NCI-H1930 (cell line): Measurements from ENCODE around the gene FOSL2.
A peak's percentile ranks its signal among the peaks of the same experiment; 100 is the strongest.

ENCODE experiments used
- DNase-seq, 2 experiments: peaks; one replicate each; lab custom pipeline; 2025; lab: John Stamatoyannopoulos, UW

Gene FOSL2

GRCh38 chr2:28392297-28393113, at the start of gene FOSL2:
FOSL2 (plus strand) TSS chr2:28392858; CDS start chr2:28393721, 863 bp downstream.
- DNase-seq: peak; percentile 89 to 92

- DNase-seq: no peak
These were observed 49.3 kb upstream of the FOSL2 start for GRCh38 chr2:28343184-28343942.

GRCh38 chr2:28343971-28344715, 48.5 kb upstream of the FOSL2 start:
- no peak for DNase-seq

DNA sequence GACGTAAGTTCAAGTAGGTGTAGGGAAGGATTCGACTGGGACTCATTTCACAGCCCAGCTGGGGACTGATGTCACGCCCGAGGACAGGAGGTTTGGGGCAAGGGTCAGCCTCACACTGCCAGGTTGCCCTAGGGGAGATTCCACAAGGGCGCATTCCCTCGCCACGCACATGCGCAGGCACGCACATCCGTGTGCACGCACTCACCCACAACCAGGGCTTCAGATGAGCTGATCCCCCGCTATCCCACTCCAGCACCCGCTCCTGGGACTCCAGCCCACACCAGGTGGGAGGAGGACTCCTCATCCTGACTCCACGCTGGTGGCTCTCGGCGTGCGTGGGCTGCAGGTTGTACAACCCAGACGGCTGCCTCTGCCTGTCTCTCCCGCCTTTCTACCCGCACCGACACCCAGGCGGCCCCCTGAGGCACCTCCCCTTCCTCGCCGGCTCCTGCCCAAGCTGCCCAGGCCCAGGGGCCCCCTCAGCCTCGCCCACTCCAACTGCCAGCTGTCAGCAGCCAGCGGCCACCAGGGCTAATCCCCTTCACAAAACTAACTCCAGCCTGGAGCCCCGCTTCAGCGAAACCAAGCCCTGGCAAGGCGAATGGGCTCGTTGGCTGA, 47.8 kb upstream of the FOSL2 start:
- no peak for DNase-seq

- no peak for DNase-seq
These were observed 47.0 kb upstream of the FOSL2 start for GRCh38 chr2:28345619-28346018.

DNA sequence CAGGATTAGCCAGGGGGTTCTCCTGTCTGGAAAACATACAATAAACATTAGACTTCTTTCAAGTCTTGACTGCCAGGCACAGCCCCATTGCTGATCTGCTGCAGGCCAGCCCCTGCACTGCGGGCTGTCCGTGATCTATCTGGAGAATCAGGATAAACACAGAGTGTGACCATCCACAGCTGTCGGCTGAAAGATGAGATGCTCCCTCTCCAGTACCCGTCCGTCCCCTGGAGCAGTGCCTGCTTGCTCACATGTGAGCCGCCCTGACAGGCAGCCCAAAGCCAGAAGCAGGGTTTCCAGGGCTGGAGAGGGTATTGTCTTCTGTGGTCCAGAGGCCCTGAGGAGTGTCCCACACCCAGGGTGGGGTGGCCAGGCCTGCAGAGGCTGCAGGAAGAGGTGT, 46.1 kb upstream of the FOSL2 start:
- DNase-seq: no peak

GRCh38 chr2:28347193-28347592, 45.5 kb upstream of the FOSL2 start:
- no peak for DNase-seq

- DNase-seq: no peak
These were observed 45.1 kb upstream of the FOSL2 start for GRCh38 chr2:28347596-28347995.

GRCh38 chr2:28348149-28348567, 44.5 kb upstream of the FOSL2 start:
- DNase-seq: no peak

DNA sequence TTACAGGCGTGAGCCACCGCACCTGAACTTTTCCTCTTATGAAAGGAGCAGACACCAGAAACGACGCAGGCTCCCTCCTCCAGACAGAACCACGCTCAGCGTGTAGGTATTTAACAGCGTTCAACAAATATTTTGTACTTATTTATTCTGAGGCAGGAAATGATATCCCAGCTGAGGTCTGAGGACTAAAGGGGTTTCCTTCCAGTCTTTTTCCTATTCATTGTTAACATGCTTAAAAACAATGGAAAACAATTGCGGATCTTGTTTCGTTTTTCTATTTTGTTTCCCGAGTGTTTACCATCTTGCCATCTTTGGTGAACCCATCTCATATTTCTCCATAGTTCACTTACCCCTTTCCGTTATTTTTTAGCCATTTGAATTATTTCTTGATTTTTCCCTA, 43.7 kb upstream of the FOSL2 start:
- DNase-seq: no peak

- no peak for DNase-seq
These were observed 43.0 kb upstream of the FOSL2 start for GRCh38 chr2:28349546-28350165.

DNA sequence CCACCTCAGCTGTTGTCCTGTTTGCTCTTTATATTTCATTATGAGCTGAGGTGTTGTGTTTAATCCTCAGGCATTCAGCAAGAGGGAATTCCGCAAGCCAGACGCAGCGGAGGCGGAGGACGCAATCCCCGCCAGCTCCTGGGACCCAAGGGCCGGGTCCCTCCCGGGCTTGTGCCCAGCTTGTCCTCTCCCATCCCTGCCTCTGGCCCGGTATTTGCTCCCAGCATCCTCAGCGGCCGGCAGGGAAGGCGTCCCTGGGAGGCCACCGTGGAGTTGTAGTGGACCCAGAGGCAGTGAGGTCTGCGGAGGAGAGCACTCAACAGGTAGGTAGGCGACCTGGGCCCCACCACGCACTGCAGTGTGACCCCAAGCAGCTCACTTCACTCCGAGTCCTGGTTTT, 42.5 kb upstream of the FOSL2 start:
- no peak for DNase-seq

DNA sequence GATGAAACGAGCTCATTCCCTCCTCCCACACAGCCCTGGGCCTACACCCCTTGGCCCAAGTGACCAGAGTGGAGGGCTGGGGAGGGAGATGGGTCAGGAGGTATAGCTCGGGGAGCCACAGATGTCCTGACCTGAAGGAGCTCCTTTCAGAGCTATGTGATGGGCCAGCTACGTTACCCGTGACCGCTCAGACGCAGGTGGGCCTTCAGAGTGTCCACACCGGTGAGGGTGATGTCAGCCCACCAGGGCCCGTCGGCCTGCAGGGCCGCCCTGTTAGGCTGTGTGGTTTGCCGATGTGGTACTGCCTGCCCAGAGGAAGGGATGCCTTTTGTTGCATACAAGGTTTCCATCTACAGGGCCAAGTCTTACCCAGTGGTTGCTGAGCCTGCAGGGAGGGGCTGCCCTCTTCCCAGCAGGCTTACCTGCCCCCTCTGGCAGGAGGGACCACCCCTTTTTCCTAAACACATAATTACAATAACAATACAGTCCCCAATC, 41.8 kb upstream of the FOSL2 start:
- DNase-seq: no peak

DNA sequence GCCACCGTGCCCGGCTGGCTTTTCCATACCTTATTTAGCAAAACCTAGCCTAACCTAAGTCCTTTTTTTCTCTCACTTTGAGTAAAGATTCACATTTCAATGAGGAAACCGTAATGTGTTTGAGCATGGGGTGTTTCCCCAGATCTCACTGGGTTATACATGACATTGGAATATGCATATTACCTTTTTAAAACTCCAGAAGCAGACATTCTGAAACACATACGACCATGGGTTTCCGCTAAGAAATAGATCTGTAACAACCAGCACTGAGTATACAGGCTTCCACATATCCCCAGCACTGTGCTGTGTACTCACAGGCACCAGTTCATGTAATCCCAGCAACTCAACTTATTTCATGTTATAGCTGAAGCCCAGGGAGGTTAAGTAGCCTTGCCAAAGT, 41.0 kb upstream of the FOSL2 start:
- DNase-seq: no peak

DNA sequence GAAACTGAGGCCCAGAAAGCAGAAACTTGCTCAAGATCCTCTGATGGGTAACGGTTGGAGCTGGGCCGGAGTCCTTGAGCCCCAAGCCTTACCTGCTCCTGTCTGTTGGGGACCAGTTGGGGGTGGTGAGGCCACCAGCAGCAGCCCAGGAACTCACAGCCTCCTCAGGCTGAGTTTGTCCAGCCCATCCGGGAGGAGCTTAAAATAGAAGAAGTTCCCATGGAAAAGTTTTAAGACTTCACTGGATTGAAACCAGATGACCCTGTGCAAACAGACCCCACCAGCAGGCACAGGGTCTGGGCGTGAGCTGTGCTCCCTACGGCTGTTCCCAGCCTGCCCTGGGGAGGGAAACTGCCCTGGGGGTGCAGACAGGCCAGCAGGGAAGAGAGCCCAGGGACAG, 40.6 kb upstream of the FOSL2 start:
- DNase-seq: no peak

DNA sequence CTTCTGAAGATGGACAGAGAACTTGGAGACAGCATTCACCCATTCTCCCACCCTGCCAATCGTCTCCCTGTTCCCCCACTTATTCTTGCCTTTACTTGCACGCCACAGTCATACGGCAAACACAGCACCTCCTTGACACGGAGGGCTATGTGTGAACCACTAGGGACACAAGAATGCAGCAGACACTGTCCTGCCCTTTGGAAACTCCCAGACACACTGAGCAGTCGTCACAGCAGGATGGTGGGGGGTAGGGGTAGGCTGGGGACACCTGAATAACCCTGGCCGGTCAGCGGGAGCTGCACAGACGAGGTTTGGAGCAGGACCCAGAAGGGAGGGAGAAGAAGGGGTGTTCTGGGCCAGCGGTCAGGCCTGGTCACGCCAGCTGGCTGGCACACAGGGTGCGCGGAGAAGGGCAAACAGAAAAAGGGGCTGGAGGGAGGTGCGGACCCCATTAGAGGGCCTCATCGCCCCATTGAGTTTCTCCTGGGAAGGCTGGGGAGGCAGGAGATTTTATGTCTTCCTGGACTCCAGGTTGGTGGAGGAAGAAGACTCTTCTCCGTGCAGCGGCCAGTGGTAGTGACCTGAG, 40.0 kb upstream of the FOSL2 start:
- DNase-seq: no peak

- no peak for DNase-seq
These were observed 37.6 kb upstream of the FOSL2 start for GRCh38 chr2:28354920-28355520.

DNA sequence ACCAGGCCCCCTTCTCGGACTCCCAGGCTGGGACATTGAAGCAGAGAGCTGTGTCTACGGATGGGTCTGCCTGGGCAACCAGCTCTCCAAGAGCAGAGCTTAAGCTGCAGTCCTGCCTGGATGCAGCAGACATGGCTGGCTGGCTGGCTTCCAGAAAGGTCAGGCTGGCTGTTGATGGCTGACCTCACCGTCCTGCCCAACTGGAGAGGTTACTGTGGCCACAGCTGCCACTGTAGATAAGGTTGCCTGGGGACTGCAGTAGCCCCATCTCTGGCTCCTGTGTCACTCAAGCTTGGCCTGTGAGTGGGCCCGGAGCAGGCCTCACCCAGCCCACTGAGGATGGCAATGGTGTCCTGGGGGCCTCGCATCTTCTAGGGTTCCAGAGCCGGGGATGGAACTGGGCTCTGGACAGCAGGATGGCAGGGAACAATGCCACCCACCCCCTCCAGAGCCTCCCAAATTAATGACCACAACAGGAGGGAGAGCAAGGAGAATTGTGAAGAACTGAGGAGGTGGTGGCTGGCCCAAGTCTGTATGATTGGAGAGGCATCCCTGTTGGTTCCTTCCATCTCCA, 37.0 kb upstream of the FOSL2 start:
- no peak for DNase-seq

DNA sequence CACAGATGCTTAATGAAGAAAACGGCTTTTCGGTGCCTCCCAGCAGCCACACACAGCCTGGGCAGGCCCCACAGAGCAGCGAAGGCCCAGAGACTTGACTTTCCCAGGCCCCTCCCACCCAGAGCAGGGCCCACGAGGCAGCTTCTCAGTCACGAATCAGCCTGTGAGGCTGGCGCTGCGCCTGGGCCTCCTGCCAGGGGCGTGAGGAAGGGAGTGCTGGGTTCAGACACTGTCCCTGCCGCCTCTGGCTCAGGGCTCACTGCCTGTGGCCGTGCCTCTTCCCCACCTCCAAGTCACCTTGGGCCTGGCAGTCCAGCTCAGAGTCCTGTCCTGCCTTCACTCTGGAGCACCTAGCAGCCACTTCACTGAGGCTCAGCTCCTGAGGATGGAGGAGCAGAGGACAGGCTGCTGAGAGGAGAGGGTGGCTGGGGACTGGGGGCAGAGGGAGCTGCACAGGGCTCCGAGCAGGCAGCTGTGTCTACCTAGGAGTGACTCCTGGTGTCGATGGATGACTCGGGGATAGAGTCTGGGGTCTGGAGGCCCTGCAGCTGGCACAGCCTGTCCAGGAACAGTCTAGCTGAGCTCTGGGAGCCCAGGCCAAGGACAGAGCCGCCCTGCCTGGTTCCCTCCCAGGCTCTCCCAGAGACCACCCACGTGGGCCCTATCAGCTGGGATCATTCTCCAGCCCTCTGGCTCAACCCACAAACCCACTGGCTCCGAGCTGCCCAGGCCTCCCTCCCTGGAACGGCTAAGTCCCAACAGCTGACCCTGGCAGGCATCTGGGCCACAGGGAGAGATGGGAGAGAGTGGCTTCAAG, 36.4 kb upstream of the FOSL2 start:
- DNase-seq: no peak

DNA sequence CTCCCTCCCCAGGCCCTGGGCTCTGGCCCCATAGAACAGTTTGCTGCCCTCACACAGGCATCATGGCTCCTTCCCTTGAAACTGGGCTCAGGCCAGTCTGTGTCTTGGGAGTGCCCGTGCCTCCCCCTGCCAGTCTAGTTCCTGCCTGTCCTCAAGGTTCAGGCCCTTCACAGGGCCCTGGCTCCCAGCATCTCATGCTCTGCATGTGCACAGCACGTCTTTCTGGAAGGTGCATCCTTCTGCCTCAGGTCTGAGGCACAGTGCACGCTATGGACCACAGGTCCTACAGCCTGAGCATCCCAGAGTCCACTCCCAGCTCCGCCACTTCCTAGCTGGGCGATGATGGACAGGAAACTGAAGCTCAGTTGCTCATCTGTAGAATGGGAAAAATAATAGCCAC, 35.6 kb upstream of the FOSL2 start:
- DNase-seq: no peak
